GM23338 (cell line): ENCODE data around the gene YIF1A. TPM values are rescaled to one million over a fixed set of nuclear protein-coding genes. Genes with fewer than 3 reads are reported as not detected.
A peak's percentile ranks its signal among the peaks of the same experiment; 100 is the strongest.

ENCODE experiments used
- ATAC-seq: fragments of 200-7000 bp; cut with Tn5 transposase; 3 replicates; pipeline ENCODE4 v1.9.1; 2020
- DNase-seq: peaks from one replicate; pipeline ENCODE4 v3.0.0-alpha.2; 2015; ENCODE audit warnings: low spot score
- H2AFZ ChIP-seq: fragments of 200-600 bp; sonication (generic); 2 replicates; pipeline ENCODE4 v1.8.0; 2016; ENCODE audit warnings: antibody characterized with exemption, mild to moderate bottlenecking, moderate library complexity
- H3F3A ChIP-seq: fragments of 200-600 bp; sonication (generic); replicated peaks from 2 replicates; pipeline ENCODE4 v1.8.0; 2017; ENCODE audit warnings: antibody characterized with exemption, mixed run types, low read depth
- H3K27ac ChIP-seq: fragments of 200-600 bp; sonication (generic); 2 replicates; pipeline ENCODE4 v1.6.1; 2016; ENCODE audit warnings: low read depth
- H3K27me3 ChIP-seq: fragments of 200-600 bp; sonication (generic); 2 replicates; pipeline ENCODE4 v1.8.0; 2016; ENCODE audit warnings: mild to moderate bottlenecking, mixed run types, moderate library complexity; ENCODE audit not compliant: insufficient read depth
- H3K36me3 ChIP-seq: fragments of 200-600 bp; sonication (generic); 2 replicates; pipeline ENCODE4 v1.8.0; 2016; ENCODE audit warnings: mild to moderate bottlenecking; ENCODE audit not compliant: insufficient read depth
- H3K4me1 ChIP-seq: fragments of 200-600 bp; sonication (generic); 2 replicates; pipeline ENCODE4 v1.8.0; 2016; ENCODE audit warnings: mild to moderate bottlenecking, moderate library complexity; ENCODE audit not compliant: insufficient read depth
- H3K4me2 ChIP-seq: fragments of 200-600 bp; sonication (generic); 2 replicates; pipeline ENCODE4 v1.7.1; 2017; ENCODE audit warnings: mixed run types
- H3K4me3 ChIP-seq: fragments of 200-600 bp; sonication (generic); 2 replicates; pipeline ENCODE4 v1.6.1; 2016; ENCODE audit warnings: mixed run types
- H3K79me2 ChIP-seq: fragments of 200-600 bp; sonication (generic); replicated peaks from 2 replicates; pipeline ENCODE4 v1.8.0; 2017; ENCODE audit warnings: mild to moderate bottlenecking; ENCODE audit not compliant: insufficient read depth
- H3K9me2 ChIP-seq: fragments of 200-600 bp; sonication (generic); 2 replicates; pipeline ENCODE4 v1.8.0; 2017; ENCODE audit not compliant: insufficient read depth
- H4K20me1 ChIP-seq: fragments of 200-600 bp; sonication (generic); replicated peaks from 2 replicates; pipeline ENCODE4 v1.8.0; 2017; ENCODE audit warnings: mild to moderate bottlenecking; ENCODE audit not compliant: insufficient read depth
- H3K27ac Mint-ChIP-seq: 2 replicates; pipeline ENCODE4 v1.8.0; 2020; ENCODE audit warnings: inconsistent platforms, mild to moderate bottlenecking, moderate library complexity, mixed read lengths
- H3K27me3 Mint-ChIP-seq: 3 replicates; pipeline ENCODE4 v1.8.0; 2022; ENCODE audit warnings: low read depth, mild to moderate bottlenecking, moderate library complexity, mixed read lengths, inconsistent platforms; ENCODE audit not compliant: insufficient read depth, poor library complexity
- H3K36me3 Mint-ChIP-seq: 3 replicates; pipeline ENCODE4 v1.8.0; 2021; ENCODE audit warnings: low read depth, mild to moderate bottlenecking, inconsistent platforms, moderate library complexity, mixed read lengths
- H3K4me1 Mint-ChIP-seq: 3 replicates; pipeline ENCODE4 v1.8.0; 2020; ENCODE audit warnings: mild to moderate bottlenecking, inconsistent platforms, mixed read lengths
- H3K4me3 Mint-ChIP-seq: 3 replicates; pipeline ENCODE4 v1.8.0; 2021; ENCODE audit warnings: moderate library complexity, mild to moderate bottlenecking, inconsistent platforms, mixed read lengths
- H3K9me3 Mint-ChIP-seq: 3 replicates; pipeline ENCODE4 v1.8.0; 2020; ENCODE audit warnings: moderate library complexity, mild to moderate bottlenecking, inconsistent platforms, mixed read lengths
- CREB1 ChIP-seq: fragments of 250-450 bp; sonication (Bioruptor Pico); IDR thresholded peaks from 2 replicates; pipeline ENCODE4 v1.5.0; 2020; ENCODE audit warnings: low read depth, mild to moderate bottlenecking, moderate library complexity
- ETS1 ChIP-seq: IDR thresholded peaks from 2 replicates; pipeline ENCODE4 v1.6.1; 2016; ENCODE audit warnings: antibody characterized with exemption
- EZH2 ChIP-seq: fragments of 200-600 bp; sonication (generic); IDR thresholded peaks from one replicate; pipeline ENCODE4 v1.8.0; 2017; ENCODE audit warnings: antibody characterized with exemption, mild to moderate bottlenecking, low read depth; ENCODE audit not compliant: unreplicated experiment
- EZH2phosphoT487 ChIP-seq: fragments of 200-600 bp; sonication (generic); IDR thresholded peaks from one replicate; pipeline ENCODE4 v1.8.1; 2018; ENCODE audit warnings: antibody characterized with exemption; ENCODE audit not compliant: unreplicated experiment
- JUNB ChIP-seq: IDR thresholded peaks from one replicate; pipeline ENCODE4 v1.6.1; 2016; ENCODE audit warnings: antibody characterized with exemption; ENCODE audit not compliant: unreplicated experiment
- NANOG ChIP-seq: IDR thresholded peaks from 2 replicates; pipeline ENCODE4 v1.6.1; 2016; ENCODE audit warnings: antibody characterized with exemption, borderline replicate concordance
- POLR2AphosphoS5 ChIP-seq: IDR thresholded peaks from 2 replicates; pipeline ENCODE4 v1.6.1; 2016; ENCODE audit warnings: antibody characterized with exemption, low read depth
- STAT1 ChIP-seq: IDR thresholded peaks from one replicate; pipeline ENCODE4 v1.6.1; 2016; ENCODE audit warnings: antibody characterized with exemption; ENCODE audit not compliant: unreplicated experiment
- ZNF114 ChIP-seq: fragments of 250-450 bp; sonication (Bioruptor Pico); IDR thresholded peaks from 2 replicates; pipeline ENCODE4 v1.5.0; 2020; ENCODE audit warnings: mild to moderate bottlenecking, moderate library complexity
- ZNF331 ChIP-seq: fragments of 250-450 bp; sonication (Bioruptor Pico); IDR thresholded peaks from 2 replicates; pipeline ENCODE4 v1.5.0; 2020; ENCODE audit warnings: low read depth, mild to moderate bottlenecking, moderate library complexity
- ZNF462 ChIP-seq: fragments of 250-450 bp; sonication (Bioruptor Pico); IDR thresholded peaks from 2 replicates; pipeline ENCODE4 v1.5.0; 2020; ENCODE audit warnings: mild to moderate bottlenecking, moderate library complexity
- polyA plus RNA-seq: library from polyadenylated mRNA; unstranded; fragments of >200 nt; fragmentation: Nextera tagmentation; extraction: Ambion mirVana; gene quantifications from 2 replicates; pipeline ENCODE4 v1.2.1, GENCODE V29; 2016
- total RNA-seq: library from RNA; depleted of rRNA; stranded (reverse); fragments of >200 nt; shearing (Covaris generic); gene quantifications from 2 replicates; pipeline ENCODE4 v1.2.3, GENCODE V29; 2014
- TF ChIP-seq, protein P1 (sequence below): IDR thresholded peaks from one replicate; pipeline ENCODE4 v1.6.1; 2018; ENCODE audit warnings: antibody characterized with exemption; ENCODE audit not compliant: unreplicated experiment
- TF ChIP-seq, protein P2 (sequence below), 2 experiments: fragments of 200-600 bp in 1 of 2; sonication (generic) in 1 of 2; conservative IDR thresholded peaks; 2 replicates each; pipeline versions ENCODE4 v1.5.1 to v1.6.1; 2016 to 2017; ENCODE audit warnings: antibody characterized with exemption in 2 of 2, low read depth in 2 of 2, mild to moderate bottlenecking in 2 of 2, moderate library complexity in 1 of 2

Gene YIF1A
- total and polyA plus RNA-seq, 2 experiments from 2014 or later = 75.6 to 87.0 TPM

DNA sequence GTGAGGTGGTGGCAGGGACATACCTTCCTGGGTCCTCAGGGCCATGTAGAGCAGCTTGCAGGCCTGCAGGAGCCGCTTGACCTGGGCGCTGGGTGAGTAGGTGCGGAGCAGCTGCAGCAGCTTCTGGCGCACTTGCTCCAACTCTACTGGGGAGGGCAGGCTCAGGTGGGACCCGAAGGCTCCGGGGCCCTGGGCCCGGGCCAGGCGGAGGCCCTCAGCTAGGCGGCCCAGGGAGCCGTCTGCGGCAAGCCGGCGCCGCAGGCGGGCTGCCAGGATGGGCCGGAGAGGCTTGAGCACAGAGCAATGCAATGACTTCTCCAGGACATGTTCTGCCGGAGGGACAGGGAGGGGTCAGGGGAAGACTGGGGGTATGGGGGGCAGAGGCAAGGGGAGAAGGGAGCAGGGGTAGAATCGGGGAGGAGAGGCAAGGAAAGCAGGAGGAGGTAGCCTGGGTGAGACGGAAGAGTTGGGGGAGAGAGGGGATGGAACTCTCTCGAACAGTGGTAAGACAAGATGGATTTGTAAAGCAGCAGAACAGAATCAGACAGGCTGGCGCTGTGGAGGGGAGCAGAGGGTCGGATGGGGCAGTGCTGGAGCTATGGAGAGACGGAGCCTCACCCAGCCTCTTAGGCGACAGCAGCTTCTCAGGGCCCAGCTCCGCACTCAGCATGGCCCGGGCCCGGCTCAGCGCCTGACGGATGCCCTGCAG lies 45.1 kb upstream of the YIF1A start:
- Histone ChIP-seq H3K36me3 (no peaks in the 10 kb centered on the region), H3K9me2 (no peaks in the 10 kb centered on the region), H2AFZ (no peak overlapping the region), H3K4me1 (peaks cover 16% of the 10 kb centered on the region; the same call in 1 of the 2 replicates), H3K4me3 (no peak overlapping the region), H3K27me3 (no peaks in the 10 kb centered on the region), H3F3A (0 out of 2 replicates have a peak, but pooled peaks cover 6% of the 10 kb centered on the region), H4K20me1 (no peaks in the 10 kb centered on the region; the same call in 1 of the 2 replicates), H3K4me2 (no peak overlapping the region), H3K27ac (no peak overlapping the region), H3K79me2 (no peaks in the 10 kb centered on the region)
- H3K27me3 Mint-ChIP-seq = peaks cover 11% of the 10 kb centered on the region
- H3K4me1 Mint-ChIP-seq = peaks cover 18% of the 10 kb centered on the region
- H3K9me3 Mint-ChIP-seq = no peaks in the 10 kb centered on the region
- no peak overlapping the region for H3K27ac Mint-ChIP-seq
- H3K36me3 Mint-ChIP-seq = peaks cover 2% of the 10 kb centered on the region; the same call in 2 of the 3 replicates
- H3K4me3 Mint-ChIP-seq = no peak overlapping the region
- peak; percentile 4; the same call in 2 of the 3 replicates for ATAC-seq
- DNase-seq = peak; percentile 34
- TF ChIP-seq, protein P1, sequence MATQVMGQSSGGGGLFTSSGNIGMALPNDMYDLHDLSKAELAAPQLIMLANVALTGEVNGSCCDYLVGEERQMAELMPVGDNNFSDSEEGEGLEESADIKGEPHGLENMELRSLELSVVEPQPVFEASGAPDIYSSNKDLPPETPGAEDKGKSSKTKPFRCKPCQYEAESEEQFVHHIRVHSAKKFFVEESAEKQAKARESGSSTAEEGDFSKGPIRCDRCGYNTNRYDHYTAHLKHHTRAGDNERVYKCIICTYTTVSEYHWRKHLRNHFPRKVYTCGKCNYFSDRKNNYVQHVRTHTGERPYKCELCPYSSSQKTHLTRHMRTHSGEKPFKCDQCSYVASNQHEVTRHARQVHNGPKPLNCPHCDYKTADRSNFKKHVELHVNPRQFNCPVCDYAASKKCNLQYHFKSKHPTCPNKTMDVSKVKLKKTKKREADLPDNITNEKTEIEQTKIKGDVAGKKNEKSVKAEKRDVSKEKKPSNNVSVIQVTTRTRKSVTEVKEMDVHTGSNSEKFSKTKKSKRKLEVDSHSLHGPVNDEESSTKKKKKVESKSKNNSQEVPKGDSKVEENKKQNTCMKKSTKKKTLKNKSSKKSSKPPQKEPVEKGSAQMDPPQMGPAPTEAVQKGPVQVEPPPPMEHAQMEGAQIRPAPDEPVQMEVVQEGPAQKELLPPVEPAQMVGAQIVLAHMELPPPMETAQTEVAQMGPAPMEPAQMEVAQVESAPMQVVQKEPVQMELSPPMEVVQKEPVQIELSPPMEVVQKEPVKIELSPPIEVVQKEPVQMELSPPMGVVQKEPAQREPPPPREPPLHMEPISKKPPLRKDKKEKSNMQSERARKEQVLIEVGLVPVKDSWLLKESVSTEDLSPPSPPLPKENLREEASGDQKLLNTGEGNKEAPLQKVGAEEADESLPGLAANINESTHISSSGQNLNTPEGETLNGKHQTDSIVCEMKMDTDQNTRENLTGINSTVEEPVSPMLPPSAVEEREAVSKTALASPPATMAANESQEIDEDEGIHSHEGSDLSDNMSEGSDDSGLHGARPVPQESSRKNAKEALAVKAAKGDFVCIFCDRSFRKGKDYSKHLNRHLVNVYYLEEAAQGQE = no peak
- TF ChIP-seq EZH2 = no peak
- TF ChIP-seq POLR2AphosphoS5 = no peak
- no peak for TF ChIP-seq CREB1 (CRISPR knock-in tag)
- no peak for TF ChIP-seq NANOG
- TF ChIP-seq ZNF331 (CRISPR knock-in tag) = no peak
- TF ChIP-seq, protein P2, sequence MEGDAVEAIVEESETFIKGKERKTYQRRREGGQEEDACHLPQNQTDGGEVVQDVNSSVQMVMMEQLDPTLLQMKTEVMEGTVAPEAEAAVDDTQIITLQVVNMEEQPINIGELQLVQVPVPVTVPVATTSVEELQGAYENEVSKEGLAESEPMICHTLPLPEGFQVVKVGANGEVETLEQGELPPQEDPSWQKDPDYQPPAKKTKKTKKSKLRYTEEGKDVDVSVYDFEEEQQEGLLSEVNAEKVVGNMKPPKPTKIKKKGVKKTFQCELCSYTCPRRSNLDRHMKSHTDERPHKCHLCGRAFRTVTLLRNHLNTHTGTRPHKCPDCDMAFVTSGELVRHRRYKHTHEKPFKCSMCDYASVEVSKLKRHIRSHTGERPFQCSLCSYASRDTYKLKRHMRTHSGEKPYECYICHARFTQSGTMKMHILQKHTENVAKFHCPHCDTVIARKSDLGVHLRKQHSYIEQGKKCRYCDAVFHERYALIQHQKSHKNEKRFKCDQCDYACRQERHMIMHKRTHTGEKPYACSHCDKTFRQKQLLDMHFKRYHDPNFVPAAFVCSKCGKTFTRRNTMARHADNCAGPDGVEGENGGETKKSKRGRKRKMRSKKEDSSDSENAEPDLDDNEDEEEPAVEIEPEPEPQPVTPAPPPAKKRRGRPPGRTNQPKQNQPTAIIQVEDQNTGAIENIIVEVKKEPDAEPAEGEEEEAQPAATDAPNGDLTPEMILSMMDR (conservative IDR thresholded peaks at IDR 0.05; ENCODE audit: low read depth in 2 of 2) = no peak
- TF ChIP-seq EZH2phosphoT487 = no peak
- TF ChIP-seq ZNF114 (CRISPR knock-in tag) = no peak
- TF ChIP-seq ZNF462 (CRISPR knock-in tag) = no peak
- TF ChIP-seq ETS1 = no peak
- TF ChIP-seq JUNB = no peak
- TF ChIP-seq STAT1 = no peak
